T-helper 1 cell treated with Interleukin-12 subunit alpha and Interleukin-12 subunit beta and Interleukin-4 antibody, amounts not matched to agents 30 μg/mL and 1 μg/mL, for 36 hours (primary cell): ENCODE results near the gene MAP3K8.
"Not testable (repeated sequence)": the region's sequence is repeated elsewhere in the genome, so short reads cannot be mapped to it uniquely, and the experiment has no call there.

Experiments used
- H3K27ac Mint-ChIP-seq: one replicate; pipeline ENCODE4 v1.8.0; 2021; ENCODE audit warnings: mild to moderate bottlenecking, mixed read lengths
- H3K27me3 Mint-ChIP-seq: one replicate; pipeline ENCODE4 v1.8.0; 2021; ENCODE audit warnings: low read depth, mixed read lengths
- H3K36me3 Mint-ChIP-seq: one replicate; pipeline ENCODE4 v1.8.0; 2021; ENCODE audit warnings: low read depth, mixed read lengths
- H3K4me1 Mint-ChIP-seq: one replicate; pipeline ENCODE4 v1.8.0; 2021; ENCODE audit warnings: low read depth, mixed read lengths
- H3K4me3 Mint-ChIP-seq: one replicate; pipeline ENCODE4 v1.8.0; 2021; ENCODE audit warnings: mild to moderate bottlenecking, moderate library complexity, mixed read lengths
- H3K9me3 Mint-ChIP-seq: one replicate; pipeline ENCODE4 v1.8.0; 2021; ENCODE audit warnings: mixed read lengths

The MAP3K8 gene

DNA sequence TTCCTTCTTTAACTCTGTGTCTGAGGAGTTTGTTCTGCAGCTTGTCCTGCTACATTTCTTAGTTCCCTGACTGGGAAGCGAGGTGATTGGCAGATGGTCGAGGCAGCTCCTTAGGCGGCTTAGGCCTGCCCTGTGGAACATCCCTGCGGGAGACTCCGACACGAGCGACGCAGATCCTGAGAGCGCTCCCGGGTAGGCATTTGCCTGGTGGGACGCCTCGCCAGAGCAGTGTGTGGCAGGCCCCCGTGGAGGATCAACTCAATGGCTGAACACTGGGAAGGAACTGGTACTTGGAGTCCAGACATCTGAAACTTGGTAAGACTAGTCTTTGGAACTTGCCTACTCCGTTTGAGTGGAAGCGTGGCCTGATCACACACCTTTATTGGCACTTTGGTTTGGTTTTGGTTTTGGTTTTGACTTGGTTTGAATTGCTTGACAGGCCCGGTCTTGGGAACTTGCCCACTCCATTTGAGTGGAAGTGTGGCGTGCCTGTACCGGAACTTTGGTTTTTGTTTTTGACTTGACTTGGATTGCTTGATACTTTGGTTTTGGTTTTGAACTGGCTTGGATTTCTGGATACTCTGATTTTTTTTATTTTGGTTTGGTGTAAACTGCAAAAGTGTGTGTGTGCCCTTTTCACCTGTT lies 42.6 kb downstream of the MAP3K8 start:
- peaks cover 3% of the 10 kb centered on the region for H3K9me3 Mint-ChIP-seq
- H3K4me1 Mint-ChIP-seq: peaks cover 12% of the 10 kb centered on the region
- H3K4me3 Mint-ChIP-seq: no peak overlapping the region
- no peak overlapping the region for H3K27ac Mint-ChIP-seq
- no peaks in the 10 kb centered on the region for H3K36me3 Mint-ChIP-seq
- no peaks in the 10 kb centered on the region for H3K27me3 Mint-ChIP-seq

DNA sequence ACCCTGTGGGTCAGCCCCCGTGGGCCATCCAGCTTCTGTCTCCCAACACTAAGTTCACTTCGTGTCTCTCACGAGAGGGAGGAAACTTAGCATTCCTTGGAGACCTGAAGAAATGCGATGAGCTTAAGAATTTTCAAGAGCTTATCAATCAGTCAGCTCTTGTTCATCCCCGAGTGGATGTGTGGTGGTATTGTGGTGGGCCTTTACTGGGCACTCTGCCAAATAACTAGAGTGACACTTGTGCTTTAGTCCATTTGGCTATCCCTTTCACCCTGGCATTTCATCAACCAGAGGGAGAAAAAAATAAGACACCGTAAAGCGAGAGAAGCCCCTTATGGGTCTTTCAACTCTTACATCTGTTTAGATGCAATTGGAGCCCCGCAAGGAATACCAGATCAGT lies 45.5 kb downstream of the MAP3K8 start:
- H3K27ac Mint-ChIP-seq, H3K4me1 Mint-ChIP-seq, H3K36me3 Mint-ChIP-seq, H3K4me3 Mint-ChIP-seq, H3K27me3 Mint-ChIP-seq: not testable (repeated sequence)
- peaks cover 10% of the 10 kb centered on the region for H3K9me3 Mint-ChIP-seq

DNA sequence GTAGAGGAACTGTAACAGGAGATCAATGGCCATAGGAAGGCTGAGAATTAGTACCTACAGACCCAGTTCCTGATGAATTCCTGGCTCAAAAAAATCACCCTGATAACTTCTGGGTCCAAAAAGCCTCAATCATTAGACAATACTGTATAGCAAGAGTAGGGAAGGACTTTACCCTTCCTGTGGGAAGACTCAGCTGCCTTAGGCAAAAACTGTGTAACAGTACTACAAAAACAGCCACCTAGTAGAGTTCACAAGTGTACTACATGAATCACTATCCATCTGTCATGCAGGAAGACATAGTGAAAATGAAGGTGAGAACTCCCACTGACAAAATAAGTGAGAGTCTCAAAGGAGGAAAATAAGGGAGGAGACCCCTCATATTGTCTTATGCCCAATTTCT lies 47.6 kb downstream of the MAP3K8 start:
- H3K4me3 Mint-ChIP-seq: no peak overlapping the region
- H3K36me3 Mint-ChIP-seq: no peaks in the 10 kb centered on the region
- no peak overlapping the region for H3K27ac Mint-ChIP-seq
- peaks cover 3% of the 10 kb centered on the region for H3K4me1 Mint-ChIP-seq
- peaks cover 10% of the 10 kb centered on the region for H3K9me3 Mint-ChIP-seq
- no peaks in the 10 kb centered on the region for H3K27me3 Mint-ChIP-seq

DNA sequence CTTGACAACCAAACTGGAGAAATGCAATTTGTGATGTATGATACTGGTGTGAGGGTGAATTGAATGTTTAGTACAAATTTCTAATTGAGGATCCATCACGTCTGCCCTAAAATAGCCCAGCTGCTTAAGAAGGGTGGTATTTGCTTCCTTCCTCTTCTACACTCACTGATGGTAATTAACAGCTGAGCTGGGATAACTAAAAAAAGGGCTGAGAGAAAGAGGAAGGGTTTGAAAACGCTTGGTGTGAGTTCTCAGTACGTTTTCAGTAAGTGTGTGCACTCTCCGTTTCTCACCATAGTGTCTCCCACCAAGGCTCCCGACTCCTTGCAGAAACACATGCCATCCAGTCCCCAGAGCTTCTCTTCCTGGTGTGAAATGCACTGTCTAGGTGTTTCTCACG lies 54.3 kb downstream of the MAP3K8 start:
- H3K27ac Mint-ChIP-seq: no peak overlapping the region

DNA sequence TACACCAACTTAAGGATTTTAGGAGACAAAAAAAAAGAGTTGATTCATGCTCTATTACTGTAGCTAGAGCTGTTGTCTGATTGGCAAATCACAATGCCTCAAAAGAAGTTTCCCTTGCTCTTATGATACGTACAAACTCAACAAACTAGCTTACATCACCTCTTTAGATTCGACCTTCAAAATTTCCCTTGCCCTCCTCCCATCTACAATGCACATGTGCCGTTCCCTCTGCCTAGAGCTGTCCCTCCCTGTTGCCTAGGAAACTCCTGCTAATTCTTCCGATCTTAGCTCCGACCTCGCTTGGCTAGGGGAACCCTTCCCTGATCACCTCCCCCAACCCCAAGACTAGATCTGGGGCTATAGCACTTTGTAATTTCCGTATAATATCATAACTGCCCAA lies 55.4 kb downstream of the MAP3K8 start:
- no peak overlapping the region for H3K27ac Mint-ChIP-seq
- H3K9me3 Mint-ChIP-seq: no peaks in the 10 kb centered on the region
- H3K36me3 Mint-ChIP-seq: peaks cover 4% of the 10 kb centered on the region
- peaks cover 7% of the 10 kb centered on the region for H3K27me3 Mint-ChIP-seq
- peaks cover 42% of the 10 kb centered on the region for H3K4me1 Mint-ChIP-seq
- H3K4me3 Mint-ChIP-seq: no peak overlapping the region

More for the DNA sequence above, 54.3 kb downstream of the MAP3K8 start:
- no peaks in the 10 kb centered on the region for H3K36me3 Mint-ChIP-seq
- H3K27me3 Mint-ChIP-seq: peaks cover 7% of the 10 kb centered on the region
- no peaks in the 10 kb centered on the region for H3K9me3 Mint-ChIP-seq
- peaks cover 31% of the 10 kb centered on the region for H3K4me1 Mint-ChIP-seq
- H3K4me3 Mint-ChIP-seq: no peak overlapping the region

DNA sequence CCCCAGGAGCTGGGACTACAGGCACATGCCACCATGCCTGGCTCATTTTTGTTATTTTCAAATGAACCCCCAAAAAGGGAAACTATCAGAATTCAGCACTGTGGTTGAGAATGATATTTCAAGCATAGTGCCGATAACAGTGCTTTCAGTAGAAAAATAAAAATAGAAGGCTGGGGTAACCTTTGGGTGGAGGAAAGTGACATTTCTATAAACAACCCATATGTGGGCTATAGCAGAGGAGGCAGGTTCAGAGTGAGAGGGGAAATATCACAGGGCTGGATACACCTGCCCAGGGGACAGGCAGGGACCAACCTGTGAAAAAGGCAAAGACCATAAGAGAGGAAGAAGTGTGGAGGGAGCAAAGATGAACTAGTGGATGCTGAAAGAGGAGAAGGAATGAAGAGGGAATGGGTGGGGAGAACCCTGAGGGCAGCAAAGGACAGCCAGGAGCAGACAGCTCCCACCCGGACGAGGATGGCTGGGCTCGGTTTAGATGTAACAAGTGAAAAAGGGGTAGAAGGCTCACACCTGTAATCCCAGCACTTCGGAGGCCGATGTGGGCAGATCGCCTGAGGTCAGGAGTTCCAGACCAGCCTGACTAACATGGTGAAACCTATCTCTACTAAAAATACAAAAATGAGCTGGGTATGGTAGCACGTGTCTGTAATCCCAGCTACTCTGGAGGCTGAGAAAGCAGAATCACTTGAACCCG lies 56.5 kb downstream of the MAP3K8 start:
- H3K4me3 Mint-ChIP-seq: peak overlapping the region; percentile 6

DNA sequence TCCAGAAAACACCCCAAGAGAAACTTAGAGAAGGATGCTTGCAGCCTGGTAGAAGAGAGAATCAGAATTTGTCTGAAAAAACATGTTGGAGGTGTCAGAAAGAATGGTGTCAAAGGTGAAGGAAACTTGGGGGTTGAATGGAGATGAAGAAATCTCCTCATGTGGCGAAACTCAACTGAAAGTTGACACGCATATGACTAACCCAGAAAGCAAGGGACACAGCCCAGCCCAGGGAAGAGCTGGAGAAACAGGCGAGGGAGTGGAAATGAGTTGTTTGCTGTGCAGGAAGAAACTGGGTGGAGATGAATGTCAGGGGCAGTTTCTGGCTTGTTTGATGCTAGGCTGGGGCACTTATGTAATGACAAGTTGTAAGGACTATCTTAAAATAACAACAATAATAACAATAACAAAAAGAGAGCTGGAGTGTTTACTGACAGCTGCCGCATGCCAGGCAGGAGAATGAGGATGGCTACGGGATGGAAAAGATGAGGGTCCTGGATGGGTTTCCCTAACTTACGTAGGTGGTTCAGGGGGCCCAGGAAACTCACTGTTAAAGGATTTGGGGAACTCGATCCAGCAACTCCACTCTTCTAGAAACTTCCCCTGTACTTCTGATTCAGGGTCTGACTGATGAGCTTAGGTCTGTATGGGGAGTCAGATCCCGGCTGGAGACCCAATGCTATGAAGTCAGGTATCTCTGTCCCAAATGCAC lies 57.4 kb downstream of the MAP3K8 start:
- peaks cover 11% of the 10 kb centered on the region for H3K36me3 Mint-ChIP-seq
- peak overlapping the region; percentile 15 for H3K27ac Mint-ChIP-seq
- H3K27me3 Mint-ChIP-seq: peaks cover 7% of the 10 kb centered on the region
- no peaks in the 10 kb centered on the region for H3K9me3 Mint-ChIP-seq
- H3K4me3 Mint-ChIP-seq: no peak overlapping the region
- peaks cover 53% of the 10 kb centered on the region for H3K4me1 Mint-ChIP-seq

More for the DNA sequence above, 56.5 kb downstream of the MAP3K8 start:
- Mint-ChIP-seq H3K4me1 (peaks cover 48% of the 10 kb centered on the region), H3K36me3 (peaks cover 9% of the 10 kb centered on the region), H3K27me3 (peaks cover 7% of the 10 kb centered on the region), H3K27ac (peak overlapping the region; percentile 11), H3K9me3 (no peaks in the 10 kb centered on the region)

DNA sequence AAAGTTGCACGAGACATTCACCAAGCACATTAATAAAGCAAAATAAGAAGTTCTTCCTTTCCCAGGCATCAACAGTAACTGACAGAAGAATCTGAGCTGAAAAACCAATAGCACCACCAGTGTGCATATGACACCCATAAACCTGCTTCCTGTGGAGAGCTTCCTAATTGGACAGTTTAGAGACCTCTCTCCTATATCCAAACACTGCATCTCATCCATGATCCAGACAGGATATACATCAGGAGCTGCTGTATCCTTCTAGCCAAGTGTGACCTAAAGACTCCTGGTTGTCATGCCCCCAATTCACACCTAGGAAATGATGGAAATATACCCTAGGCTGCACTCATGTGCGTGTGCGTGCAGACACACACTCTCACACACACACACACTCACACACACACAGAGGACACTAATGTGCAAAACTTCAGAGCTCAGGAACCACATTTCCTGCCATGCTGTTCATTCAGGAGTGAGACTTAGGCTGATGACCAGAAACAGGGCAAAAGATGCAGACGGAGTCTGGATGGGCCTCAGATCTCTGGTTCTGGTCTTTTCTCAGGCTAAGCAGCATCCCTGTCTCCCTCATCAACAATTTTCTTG lies 58.0 kb downstream of the MAP3K8 start:
- Mint-ChIP-seq H3K36me3 (peaks cover 11% of the 10 kb centered on the region), H3K4me1 (peaks cover 59% of the 10 kb centered on the region), H3K9me3 (no peaks in the 10 kb centered on the region), H3K27me3 (peaks cover 7% of the 10 kb centered on the region), H3K27ac (peak overlapping the region; percentile 43), H3K4me3 (no peak overlapping the region)

DNA sequence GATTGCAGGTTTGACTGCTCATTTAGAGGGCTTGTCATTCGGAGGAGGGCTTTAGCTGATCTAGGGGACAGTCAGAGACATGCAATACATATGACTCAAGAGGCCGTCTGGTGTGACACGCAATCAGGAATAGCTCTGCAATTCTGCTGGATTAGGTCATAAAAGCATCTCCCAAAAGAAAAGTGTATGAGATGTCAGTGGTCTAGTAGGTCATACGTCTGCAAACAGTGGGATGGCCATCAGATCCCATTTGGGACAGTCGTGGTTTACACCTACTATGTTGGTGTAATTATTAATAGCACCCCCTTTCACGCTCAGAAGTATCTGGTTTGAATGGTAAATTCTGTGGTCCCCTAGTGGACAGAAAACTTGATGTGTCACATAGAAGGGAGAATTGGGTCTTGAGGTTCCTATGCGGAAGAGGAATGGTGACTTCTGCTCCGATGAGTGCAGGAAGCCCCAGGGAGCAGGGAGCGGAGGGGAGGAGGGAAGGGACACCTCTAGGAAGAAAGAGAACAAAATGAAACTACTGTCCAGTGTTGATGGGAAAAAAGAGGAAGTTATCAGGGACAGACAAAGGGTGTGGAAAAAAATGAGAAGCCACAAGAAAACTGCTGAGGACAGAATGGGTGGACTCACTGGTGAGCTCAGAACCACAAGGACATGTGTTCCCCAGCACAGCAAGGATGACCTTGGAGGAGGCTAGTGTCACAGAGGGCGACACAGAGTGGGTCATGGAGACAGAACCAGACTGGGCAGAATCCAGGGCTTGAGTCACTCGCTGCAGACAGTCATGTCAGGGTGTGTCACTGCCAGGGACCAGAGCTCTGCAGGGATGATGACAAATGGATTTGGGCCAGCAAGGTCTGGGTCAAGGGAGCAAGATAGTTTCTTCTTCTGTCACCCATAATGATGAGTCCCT lies 59.9 kb downstream of the MAP3K8 start:
- peaks cover 4% of the 10 kb centered on the region for H3K27me3 Mint-ChIP-seq
- peaks cover 73% of the 10 kb centered on the region for H3K4me1 Mint-ChIP-seq
- peak overlapping the region; percentile 38 for H3K4me3 Mint-ChIP-seq
- peaks cover 13% of the 10 kb centered on the region for H3K36me3 Mint-ChIP-seq
- H3K9me3 Mint-ChIP-seq: no peaks in the 10 kb centered on the region
- H3K27ac Mint-ChIP-seq: peak overlapping the region; percentile 56

DNA sequence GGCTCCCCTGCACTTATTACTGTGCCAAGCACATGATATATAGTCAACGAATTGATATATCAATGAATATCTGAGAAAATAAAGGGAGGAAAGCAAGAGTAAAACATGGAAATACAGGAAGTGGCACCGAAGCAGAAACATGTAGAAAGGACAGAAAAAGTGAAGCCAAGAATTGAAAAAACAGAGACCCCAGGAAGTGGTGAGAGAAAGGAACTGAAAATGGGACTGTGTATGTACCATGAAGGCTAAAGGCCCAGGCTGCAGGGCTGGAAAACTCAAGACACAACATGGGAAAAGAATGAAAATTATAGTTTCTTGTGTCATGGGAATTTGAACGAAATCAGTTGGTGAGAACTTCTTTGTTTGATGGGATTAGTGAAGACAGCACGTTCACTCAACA lies 60.6 kb downstream of the MAP3K8 start:
- Mint-ChIP-seq H3K4me1 (peaks cover 73% of the 10 kb centered on the region), H3K9me3 (no peaks in the 10 kb centered on the region), H3K4me3 (no peak overlapping the region), H3K36me3 (peaks cover 13% of the 10 kb centered on the region), H3K27ac (peak overlapping the region; percentile 15), H3K27me3 (peaks cover 2% of the 10 kb centered on the region)

DNA sequence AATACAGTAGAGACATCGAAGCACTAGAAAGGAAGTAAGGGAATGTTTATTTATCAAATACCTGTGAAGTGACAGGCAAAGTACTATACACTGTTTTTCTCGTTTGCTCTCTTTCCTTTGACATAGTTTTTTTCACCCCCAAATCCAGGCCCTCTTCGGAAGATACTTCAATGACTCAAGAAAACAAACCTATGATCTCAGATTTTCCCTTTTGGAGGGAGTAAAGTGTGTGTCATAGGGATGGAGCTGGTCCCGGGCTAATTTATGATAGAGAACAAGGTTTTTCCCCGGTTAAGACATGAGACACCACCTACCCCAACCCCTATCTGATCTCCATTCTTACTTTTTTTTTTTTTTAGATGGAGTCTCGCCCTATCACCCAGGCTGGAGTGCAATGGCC lies 61.7 kb downstream of the MAP3K8 start:
- Mint-ChIP-seq H3K27ac (peak overlapping the region; percentile 1), H3K4me3 (no peak overlapping the region), H3K9me3 (no peaks in the 10 kb centered on the region), H3K36me3 (peaks cover 17% of the 10 kb centered on the region), H3K27me3 (no peaks in the 10 kb centered on the region), H3K4me1 (peaks cover 75% of the 10 kb centered on the region)

DNA sequence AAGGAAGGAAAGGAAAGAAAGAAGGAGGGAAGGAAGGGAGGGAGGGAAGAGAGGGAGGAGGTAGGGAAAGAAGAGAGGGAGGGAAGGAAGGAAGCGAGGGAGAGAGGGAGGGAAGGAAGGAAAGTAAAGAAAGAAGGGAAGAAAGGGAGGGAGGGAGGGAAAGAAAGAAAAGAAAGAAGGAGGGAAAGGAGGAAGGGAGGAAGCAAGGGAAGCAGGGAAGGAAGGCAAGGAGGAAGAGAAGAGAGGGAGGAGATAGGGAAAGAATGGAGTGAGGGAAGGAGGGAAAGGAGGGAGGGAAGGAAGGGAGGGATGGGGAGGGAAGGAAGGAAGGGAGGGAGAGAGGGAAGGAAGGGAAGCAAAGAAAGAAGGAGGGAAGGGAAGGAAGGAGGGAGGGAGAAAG lies 65.8 kb downstream of the MAP3K8 start:
- H3K4me1 Mint-ChIP-seq: peaks cover 68% of the 10 kb centered on the region
- H3K27ac Mint-ChIP-seq: no peak overlapping the region
- H3K4me3 Mint-ChIP-seq: no peak overlapping the region
- H3K9me3 Mint-ChIP-seq: no peaks in the 10 kb centered on the region
- H3K36me3 Mint-ChIP-seq: peaks cover 10% of the 10 kb centered on the region
- H3K27me3 Mint-ChIP-seq: no peaks in the 10 kb centered on the region

DNA sequence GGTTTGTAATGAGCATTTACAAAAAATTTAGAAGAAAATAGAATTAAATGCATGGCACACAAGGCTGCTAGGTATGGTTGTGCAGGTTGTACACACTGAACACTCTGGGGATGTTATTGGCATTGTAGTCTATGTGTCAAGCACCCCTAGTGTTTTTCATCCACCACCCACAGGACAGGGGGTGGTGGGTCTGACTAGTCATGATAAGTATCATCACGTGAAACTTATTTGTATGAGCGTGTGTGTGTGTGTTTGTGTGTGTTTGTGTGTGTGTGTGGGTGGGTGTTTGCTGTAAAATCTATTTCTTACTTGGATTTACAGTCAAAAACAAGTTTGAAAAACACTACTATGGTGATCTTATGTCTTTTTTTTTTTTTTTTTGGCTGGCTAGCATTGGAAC lies 66.5 kb downstream of the MAP3K8 start:
- H3K27ac Mint-ChIP-seq: peak overlapping the region; percentile 80
- H3K9me3 Mint-ChIP-seq: no peaks in the 10 kb centered on the region
- peak overlapping the region; percentile 32 for H3K4me3 Mint-ChIP-seq
- peaks cover 68% of the 10 kb centered on the region for H3K4me1 Mint-ChIP-seq
- peaks cover 8% of the 10 kb centered on the region for H3K36me3 Mint-ChIP-seq
- no peaks in the 10 kb centered on the region for H3K27me3 Mint-ChIP-seq
